H1 (cell line): ENCODE data around the gene NR1I2. TPM values are rescaled to one million over a fixed set of nuclear protein-coding genes. Genes with fewer than 3 reads are reported as not detected.

Experiments used
- ASH2L ChIP-seq: fragments of 200-600, 300-600 bp; sonication (generic); IDR thresholded peaks from one replicate; pipeline ENCODE4 v1.7.1; 2017; ENCODE audit warnings: low read length
- EGR1 ChIP-seq: IDR thresholded peaks from 2 replicates; pipeline ENCODE4 v1.6.1; 2011; ENCODE audit warnings: low read depth, low read length, borderline replicate concordance
- FOSL1 ChIP-seq: IDR thresholded peaks from 2 replicates; pipeline ENCODE4 v1.6.1; 2011; ENCODE audit warnings: mild to moderate bottlenecking, low read depth, low read length, moderate library complexity; ENCODE audit not compliant: insufficient read depth
- JUN ChIP-seq: IDR thresholded peaks from 2 replicates; pipeline ENCODE4 v1.6.1; 2011; ENCODE audit warnings: low read depth, mild to moderate bottlenecking, improper control_type of control experiment, low read length
- POLR2A ChIP-seq, 2 experiments: IDR thresholded peaks; 1 replicate in 1 of 2; 2 replicates in 1 of 2; pipeline ENCODE4 v1.6.1; 2011; ENCODE audit warnings: low read depth in 2 of 2, low read length in 2 of 2, mild to moderate bottlenecking in 2 of 2; ENCODE audit errors: control extremely low read depth in 1 of 2
- SAP30 ChIP-seq: fragments of 300-600 bp; sonication (generic); IDR thresholded peaks from 2 replicates; pipeline ENCODE4 v1.7.1; 2012; ENCODE audit warnings: low read length, moderate library complexity, mild to moderate bottlenecking, inconsistent platforms; ENCODE audit not compliant: insufficient read depth, insufficient replicate concordance
- SP1 ChIP-seq: IDR thresholded peaks from 2 replicates; pipeline ENCODE4 v1.6.1; 2011; ENCODE audit warnings: low read depth, low read length
- TCF12 ChIP-seq: IDR thresholded peaks from 2 replicates; pipeline ENCODE4 v1.6.1; 2011; ENCODE audit warnings: low read depth, mild to moderate bottlenecking, low read length
- polyA plus RNA-seq, 7 experiments: library from polyadenylated mRNA; depleted of rRNA in 3 of 7; stranded (reverse) in 5 of 7; unstranded in 2 of 7; fragments of >200 nt in 5 of 7; fragments of 200-250 nt in 2 of 7; gene quantifications; 1 replicate in 5 of 7; 2 replicates in 1 of 7; 4 replicates in 1 of 7; pipeline versions ENCODE4 v1.2.1 to v1.2.3, GENCODE V29; 2011 to 2013; ENCODE audit warnings: missing spikeins in 2 of 7, mixed read lengths in 2 of 7
- total RNA-seq: library from RNA; stranded (reverse); fragmentation: NEBNext Ultra II Directional; extraction: Animal tissue kit (Norgen Biotek cat#: 25700); gene quantifications from 2 replicates; pipeline ENCODE4 v1.2.1, GENCODE V29; 2021

NR1I2 gene
- total and polyA plus RNA-seq, 2 of the 8 experiments (the other 6 are each of a cell fraction or from before 2014, with no cell fraction given) = 0.28 to 1.8 TPM

DNA sequence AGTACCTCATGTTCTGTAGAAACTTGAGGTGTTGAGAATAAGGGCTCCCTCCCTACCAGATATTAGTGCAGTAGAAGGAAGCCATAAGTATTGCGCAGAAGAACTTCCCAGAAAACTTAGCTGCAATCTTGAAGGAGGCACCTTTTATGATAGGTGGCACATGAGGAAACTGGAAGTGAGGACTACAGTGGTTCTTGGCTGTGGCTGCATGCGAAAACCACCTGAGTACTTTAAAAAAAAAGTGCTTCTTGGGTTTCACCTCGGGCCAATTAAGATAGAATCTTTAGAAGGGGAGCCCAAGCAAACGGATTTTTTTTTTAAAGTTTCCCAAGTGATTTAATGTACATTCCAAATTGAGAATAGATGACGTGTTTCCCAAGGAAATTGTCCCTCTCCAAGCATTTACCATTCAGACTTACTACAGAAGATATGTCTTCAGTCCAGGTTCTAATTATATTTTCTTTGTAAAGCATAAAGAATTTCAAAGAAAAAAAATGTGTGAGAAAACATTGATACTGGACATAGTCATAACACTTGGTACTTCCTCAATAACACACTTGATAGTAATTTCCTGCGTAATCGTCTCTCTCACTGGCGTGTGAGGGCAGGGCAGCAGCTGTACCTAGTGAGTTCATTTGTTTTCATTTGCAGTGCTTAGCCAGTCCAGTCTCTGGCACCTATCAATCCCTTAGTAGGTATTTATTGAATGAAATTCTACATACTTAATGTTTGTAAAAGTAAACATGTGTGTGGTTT, 12.3 kb upstream of the NR1I2 start (continued):
- TF ChIP-seq POLR2A (IDR thresholded peaks at IDR 0.05; ENCODE audit: control extremely low read depth in 1 of 2, low read depth in 2 of 2, low read length in 2 of 2) (no peak), SP1 (no peak), FOSL1 (no peak), ASH2L (no peak), TCF12 (no peak), EGR1 (no peak), JUN (no peak), SAP30 (no peak)
- TF ChIP-seq, all 59 proteins: peak for 0
